Suprapubic skin (tissue), 4 donors: ENCODE measurements around the gene SLC24A1. TPM values are rescaled to one million over a fixed set of nuclear protein-coding genes. Genes with fewer than 3 reads are reported as not detected.

Experiments used
- DNase-seq, 2 donors: peaks; one replicate each; pipeline ENCODE4 v3.0.0-alpha.2; 2019; ENCODE audit warnings: low spot score in 2 of 2
- H3K27ac ChIP-seq: fragments of 200-600 bp; sonication (generic); one replicate; pipeline ENCODE4 v1.5.1; 2019
- H3K27me3 ChIP-seq: fragments of 200-600 bp; sonication (generic); one replicate; pipeline ENCODE4 v1.5.1; 2019
- H3K36me3 ChIP-seq: fragments of 200-600 bp; sonication (generic); one replicate; pipeline ENCODE4 v1.5.1; 2019
- H3K4me1 ChIP-seq: fragments of 200-600 bp; sonication (generic); one replicate; pipeline ENCODE4 v1.5.1; 2019
- H3K4me3 ChIP-seq: fragments of 200-600 bp; sonication (generic); one replicate; pipeline ENCODE4 v1.5.1; 2019; ENCODE audit warnings: mild to moderate bottlenecking
- H3K9me3 ChIP-seq: fragments of 200-600 bp; sonication (generic); one replicate; pipeline ENCODE4 v1.5.1; 2019
- EP300 ChIP-seq: sonication (generic); formaldehyde crosslinking; IDR thresholded peaks from one replicate; pipeline ENCODE4 v1.6.1; 2017; ENCODE audit warnings: antibody characterized with exemption
- POLR2A ChIP-seq, 2 donors: fragments of 450-650 bp; IDR thresholded peaks; one replicate each; pipeline ENCODE4 v1.6.1; 2017; ENCODE audit warnings: antibody characterized with exemption in 2 of 2, mild to moderate bottlenecking in 2 of 2, moderate library complexity in 2 of 2
- POLR2AphosphoS5 ChIP-seq, 3 donors: sonication (generic); formaldehyde crosslinking; IDR thresholded peaks; one replicate each; pipeline ENCODE4 v1.6.1; 2017; ENCODE audit warnings: antibody characterized with exemption in 3 of 3
- WGBS: methylation state at CpG from one replicate; pipeline ENCODE4 v1.1.5; 2018; 5-methylcytosine and 5-hydroxymethylcytosine counted together
- total RNA-seq, 4 donors: library from RNA; depleted of rRNA; stranded (reverse); fragments of >200 nt; gene quantifications; one replicate each; pipeline ENCODE4 v1.1.0, GENCODE V29; 2016
- TF ChIP-seq, protein P1 (sequence below), 2 donors: fragments of 200-600 bp in 1 of 2; fragments of 450-650 bp in 1 of 2; sonication (generic) in 1 of 2; IDR thresholded peaks; one replicate each; pipeline ENCODE4 v1.5.1; 2016 to 2019; ENCODE audit warnings: antibody characterized with exemption in 2 of 2, mild to moderate bottlenecking in 1 of 2, moderate library complexity in 1 of 2

The SLC24A1 gene
- total RNA-seq, 4 donors from 2014 or later, result 4.5 to 14.0 (median 9.4) TPM

DNA sequence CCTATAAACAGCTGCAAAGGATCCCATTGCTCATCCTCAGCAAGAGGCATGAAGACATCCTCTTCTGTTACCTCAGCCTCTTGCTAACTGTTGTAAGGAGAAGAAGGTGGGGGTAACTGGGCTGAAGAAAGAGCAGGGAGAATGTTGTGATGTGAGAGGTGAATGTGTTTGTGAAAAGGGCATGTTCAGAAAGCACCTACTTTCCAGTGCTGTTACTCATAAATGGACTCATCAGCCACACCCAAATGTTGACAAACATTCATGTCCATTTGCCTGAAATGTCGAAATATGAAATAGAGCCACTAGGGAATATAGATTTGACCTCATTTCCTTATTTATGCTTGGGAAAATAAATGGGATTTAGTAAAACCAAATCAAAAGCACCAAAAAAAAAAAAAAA, 12.6 kb downstream of the SLC24A1 start:
- no peak for DNase-seq
- Histone ChIP-seq H3K27me3 (no peaks in the 10 kb centered on the region), H3K4me1 (peaks cover 9% of the 10 kb centered on the region), H3K9me3 (no peaks in the 10 kb centered on the region), H3K27ac (no peak overlapping the region), H3K4me3 (no peak overlapping the region), H3K36me3 (no peaks in the 10 kb centered on the region)
- 71% methylated on average over 1 of the region's 1 CpG for WGBS
- no peak for TF ChIP-seq POLR2AphosphoS5 (IDR thresholded peaks at IDR 0.05)
- TF ChIP-seq, protein P1, sequence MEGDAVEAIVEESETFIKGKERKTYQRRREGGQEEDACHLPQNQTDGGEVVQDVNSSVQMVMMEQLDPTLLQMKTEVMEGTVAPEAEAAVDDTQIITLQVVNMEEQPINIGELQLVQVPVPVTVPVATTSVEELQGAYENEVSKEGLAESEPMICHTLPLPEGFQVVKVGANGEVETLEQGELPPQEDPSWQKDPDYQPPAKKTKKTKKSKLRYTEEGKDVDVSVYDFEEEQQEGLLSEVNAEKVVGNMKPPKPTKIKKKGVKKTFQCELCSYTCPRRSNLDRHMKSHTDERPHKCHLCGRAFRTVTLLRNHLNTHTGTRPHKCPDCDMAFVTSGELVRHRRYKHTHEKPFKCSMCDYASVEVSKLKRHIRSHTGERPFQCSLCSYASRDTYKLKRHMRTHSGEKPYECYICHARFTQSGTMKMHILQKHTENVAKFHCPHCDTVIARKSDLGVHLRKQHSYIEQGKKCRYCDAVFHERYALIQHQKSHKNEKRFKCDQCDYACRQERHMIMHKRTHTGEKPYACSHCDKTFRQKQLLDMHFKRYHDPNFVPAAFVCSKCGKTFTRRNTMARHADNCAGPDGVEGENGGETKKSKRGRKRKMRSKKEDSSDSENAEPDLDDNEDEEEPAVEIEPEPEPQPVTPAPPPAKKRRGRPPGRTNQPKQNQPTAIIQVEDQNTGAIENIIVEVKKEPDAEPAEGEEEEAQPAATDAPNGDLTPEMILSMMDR (IDR thresholded peaks at IDR 0.05), result no peak
- TF ChIP-seq POLR2A (IDR thresholded peaks at IDR 0.05), result no peak
- TF ChIP-seq EP300, result no peak

DNA sequence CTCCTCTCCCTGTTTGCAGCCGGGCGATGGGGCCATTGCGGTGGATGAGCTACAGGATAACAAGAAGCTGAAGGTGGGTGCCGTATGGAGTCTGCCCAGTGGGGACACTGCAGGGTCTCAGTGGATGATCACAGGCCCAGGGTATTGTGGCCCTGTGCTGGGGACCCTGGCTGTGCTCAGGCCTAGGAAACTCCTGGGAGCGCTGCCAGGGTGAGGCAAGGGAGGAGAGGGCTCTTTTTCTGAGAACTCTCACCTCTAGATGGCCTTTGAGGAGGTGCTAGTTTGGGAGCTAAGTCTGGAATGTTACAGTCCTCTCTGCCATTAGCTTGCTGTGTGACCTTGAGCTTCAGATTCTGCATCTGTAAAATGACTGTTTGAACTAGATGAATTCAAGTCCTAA, 16.4 kb downstream of the SLC24A1 start:
- H3K27me3 ChIP-seq, result no peaks in the 10 kb centered on the region
- no peak overlapping the region for H3K27ac ChIP-seq
- no peak overlapping the region for H3K4me3 ChIP-seq
- H3K36me3 ChIP-seq, result no peaks in the 10 kb centered on the region
- peaks cover 9% of the 10 kb centered on the region for H3K4me1 ChIP-seq
- 91% methylated on average over 5 of the region's 5 CpGs for WGBS
- no peaks in the 10 kb centered on the region for H3K9me3 ChIP-seq
- DNase-seq, result no peak
- TF ChIP-seq POLR2AphosphoS5 (IDR thresholded peaks at IDR 0.05) (no peak), POLR2A (IDR thresholded peaks at IDR 0.05) (no peak), EP300 (no peak)
- TF ChIP-seq, protein P1 (IDR thresholded peaks at IDR 0.05), result no peak

DNA sequence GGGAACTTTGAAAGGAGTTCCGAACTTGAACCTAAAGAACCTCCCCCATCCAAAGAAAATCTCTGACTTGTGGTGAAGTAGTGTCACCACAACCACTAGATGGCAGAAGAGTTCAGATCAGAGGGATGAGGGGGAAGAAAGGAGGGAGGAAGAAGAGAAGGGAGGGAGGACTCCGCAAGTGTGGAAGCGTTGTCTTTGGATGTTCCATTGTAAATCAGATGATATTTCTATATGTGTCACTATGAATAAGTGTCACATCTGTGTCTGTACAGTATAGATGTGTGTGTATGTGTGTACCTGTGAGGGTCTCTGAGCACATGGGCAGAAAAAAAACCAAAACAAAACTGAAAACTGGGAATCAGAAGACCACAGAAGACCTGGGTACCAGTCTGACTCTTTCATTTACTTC, 16.9 kb downstream of the SLC24A1 start:
- H3K4me1 ChIP-seq, result peaks cover 9% of the 10 kb centered on the region
- WGBS, result 0% methylated on average over 3 of the region's 3 CpGs
- H3K36me3 ChIP-seq, result no peaks in the 10 kb centered on the region
- TF ChIP-seq POLR2AphosphoS5 (IDR thresholded peaks at IDR 0.05) (no peak), POLR2A (IDR thresholded peaks at IDR 0.05) (no peak), EP300 (no peak)
- TF ChIP-seq, protein P1 (IDR thresholded peaks at IDR 0.05), result peak; percentile 69 to 76
- no peaks in the 10 kb centered on the region for H3K9me3 ChIP-seq
- no peak overlapping the region for H3K4me3 ChIP-seq
- H3K27ac ChIP-seq, result no peak overlapping the region
- H3K27me3 ChIP-seq, result no peaks in the 10 kb centered on the region
- no peak for DNase-seq

DNA sequence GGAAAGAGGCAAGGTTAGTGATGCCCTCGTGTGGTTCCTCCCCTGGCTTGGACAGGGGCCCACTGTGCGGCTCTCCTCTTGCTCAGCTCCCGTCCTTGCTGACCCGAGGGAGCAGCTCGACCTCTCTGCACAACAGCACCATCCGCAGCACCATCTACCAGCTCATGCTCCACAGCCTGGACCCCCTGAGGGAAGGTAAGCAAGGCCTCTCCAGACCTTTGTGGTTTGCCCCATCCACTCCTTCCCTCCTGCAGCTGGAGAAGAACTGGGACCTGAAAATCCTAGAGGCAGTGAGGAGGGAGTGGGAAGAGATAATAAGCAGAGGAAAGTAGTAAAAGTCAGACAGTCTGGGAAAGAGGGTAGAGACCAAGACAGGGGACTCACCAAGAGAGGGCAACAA, 17.8 kb downstream of the SLC24A1 start:
- Histone ChIP-seq H3K36me3 (no peaks in the 10 kb centered on the region), H3K4me3 (no peak overlapping the region), H3K27ac (no peak overlapping the region), H3K4me1 (peaks cover 9% of the 10 kb centered on the region), H3K9me3 (no peaks in the 10 kb centered on the region), H3K27me3 (no peaks in the 10 kb centered on the region)
- DNase-seq, result no peak
- TF ChIP-seq POLR2AphosphoS5 (IDR thresholded peaks at IDR 0.05), result no peak
- WGBS, result 75% methylated on average over 6 of the region's 6 CpGs

DNA sequence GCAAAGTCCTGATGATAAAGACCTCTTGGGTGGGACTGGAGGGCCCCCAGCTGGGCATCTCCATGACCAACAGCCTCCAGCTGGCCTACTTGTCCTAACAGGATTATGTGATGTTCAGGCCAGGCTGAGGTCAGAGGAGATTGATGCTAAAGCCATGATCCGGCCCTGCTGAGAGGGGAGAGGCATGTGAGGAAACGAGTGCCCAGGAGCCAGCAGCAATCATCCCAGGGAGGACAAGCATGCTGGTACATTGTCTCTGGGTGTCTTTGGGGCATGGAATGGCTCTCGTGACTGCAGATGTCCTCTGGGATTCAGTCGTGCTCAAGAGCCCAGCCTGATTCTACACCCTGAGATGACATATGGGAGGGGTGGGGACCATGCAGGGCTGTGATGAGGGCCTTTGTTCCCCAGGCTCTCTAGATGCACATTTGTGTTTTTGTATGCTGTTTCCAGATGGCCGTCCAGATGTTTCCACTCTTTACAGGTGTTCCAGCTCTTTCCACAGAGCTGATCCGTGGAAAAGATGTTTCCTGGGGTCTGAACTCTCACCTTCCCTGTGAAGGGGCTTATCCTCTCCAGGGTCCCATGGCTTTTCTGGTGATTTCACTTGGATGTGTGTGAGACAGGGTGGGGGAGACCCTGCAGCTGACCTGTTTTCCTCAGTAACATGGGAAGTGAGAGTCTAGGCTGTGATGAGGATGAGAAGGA, 20.2 kb downstream of the SLC24A1 start:
- Histone ChIP-seq H3K27me3 (no peaks in the 10 kb centered on the region), H3K27ac (no peak overlapping the region), H3K36me3 (peaks cover 3% of the 10 kb centered on the region), H3K4me3 (no peak overlapping the region), H3K9me3 (no peaks in the 10 kb centered on the region), H3K4me1 (peaks cover 9% of the 10 kb centered on the region)
- TF ChIP-seq, protein P1 (IDR thresholded peaks at IDR 0.05), result no peak
- TF ChIP-seq POLR2AphosphoS5 (IDR thresholded peaks at IDR 0.05) (no peak), POLR2A (IDR thresholded peaks at IDR 0.05) (no peak), EP300 (no peak)
- no peak for DNase-seq
- WGBS, result 61% methylated on average over 6 of the region's 6 CpGs
